ENCODE data around the gene PRADC1. TPM values are rescaled to one million over a fixed set of nuclear protein-coding genes. Genes with fewer than 3 reads are reported as not detected.
A peak's percentile ranks its signal among the peaks of the same experiment; 100 is the strongest.

The PRADC1 gene
- total RNA-seq, 1 experiment from 2014 or later = 12.9 TPM

GRCh38 chr2:73233154-73233931 is at the start of gene PRADC1 (continued):
- TF ChIP-seq ARID4B (CRISPR knock-in tag; IDR thresholded peaks at IDR 0.05; ENCODE audit: borderline replicate concordance) (peak; percentile 88; the same call in 1 of the 2 replicates), ZNF219 (CRISPR knock-in tag; IDR thresholded peaks at IDR 0.05; ENCODE audit: borderline replicate concordance) (no peak), ZNF138 (CRISPR knock-in tag; conservative IDR thresholded peaks at IDR 0.05) (no peak), GABPB1 (CRISPR knock-in tag; IDR thresholded peaks at IDR 0.05) (peak; percentile 48; the same call in 1 of the 2 replicates), ZNF423 (CRISPR knock-in tag; IDR thresholded peaks at IDR 0.05) (0 out of 2 replicates have a peak, but pooled peaks have one; percentile 6), FOXP1 (CRISPR knock-in tag; IDR thresholded peaks at IDR 0.05; ENCODE audit: borderline replicate concordance) (peak; percentile 82; the same call in 1 of the 2 replicates)

- no peak for ATAC-seq
- CTCF ChIA-PET = interaction anchor here (2.1 to 2.2 kb wide), 2 partner anchors 11 to 12 kb away, joined by 9 to 20 read pairs; partner anchors contain the start of gene EGR4
These were observed 48.2 kb upstream of the PRADC1 start for GRCh38 chr2:73281244-73281643.

More at GRCh38 chr2:73281244-73281643, 48.2 kb upstream of the PRADC1 start:
- no peak overlapping the region for H3K4me3 Mint-ChIP-seq
- no peak overlapping the region for H3K27ac Mint-ChIP-seq
- no peak for TF ChIP-seq SMAD3 (CRISPR knock-in tag; IDR thresholded peaks at IDR 0.05; ENCODE audit: borderline replicate concordance)
- no peak for TF ChIP-seq KAT7 (CRISPR knock-in tag; IDR thresholded peaks at IDR 0.05; ENCODE audit: borderline replicate concordance)
- TF ChIP-seq JUN (CRISPR knock-in tag; IDR thresholded peaks at IDR 0.05) = no peak
- TF ChIP-seq, protein P1, sequence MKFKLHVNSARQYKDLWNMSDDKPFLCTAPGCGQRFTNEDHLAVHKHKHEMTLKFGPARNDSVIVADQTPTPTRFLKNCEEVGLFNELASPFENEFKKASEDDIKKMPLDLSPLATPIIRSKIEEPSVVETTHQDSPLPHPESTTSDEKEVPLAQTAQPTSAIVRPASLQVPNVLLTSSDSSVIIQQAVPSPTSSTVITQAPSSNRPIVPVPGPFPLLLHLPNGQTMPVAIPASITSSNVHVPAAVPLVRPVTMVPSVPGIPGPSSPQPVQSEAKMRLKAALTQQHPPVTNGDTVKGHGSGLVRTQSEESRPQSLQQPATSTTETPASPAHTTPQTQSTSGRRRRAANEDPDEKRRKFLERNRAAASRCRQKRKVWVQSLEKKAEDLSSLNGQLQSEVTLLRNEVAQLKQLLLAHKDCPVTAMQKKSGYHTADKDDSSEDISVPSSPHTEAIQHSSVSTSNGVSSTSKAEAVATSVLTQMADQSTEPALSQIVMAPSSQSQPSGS (CRISPR knock-in tag; IDR thresholded peaks at IDR 0.05; ENCODE audit: borderline replicate concordance, low read depth) = no peak
- no peak for TF ChIP-seq HMGA2 (CRISPR knock-in tag; IDR thresholded peaks at IDR 0.05)
- TF ChIP-seq SP1 (CRISPR knock-in tag; conservative IDR thresholded peaks at IDR 0.05) = no peak
- TF ChIP-seq ATF3 (CRISPR knock-in tag; conservative IDR thresholded peaks at IDR 0.05) = no peak
- TF ChIP-seq PRRX2 (CRISPR knock-in tag; IDR thresholded peaks at IDR 0.05) = no peak
- no peak for TF ChIP-seq ZMAT4 (CRISPR knock-in tag; IDR thresholded peaks at IDR 0.05)
- TF ChIP-seq, protein P2, sequence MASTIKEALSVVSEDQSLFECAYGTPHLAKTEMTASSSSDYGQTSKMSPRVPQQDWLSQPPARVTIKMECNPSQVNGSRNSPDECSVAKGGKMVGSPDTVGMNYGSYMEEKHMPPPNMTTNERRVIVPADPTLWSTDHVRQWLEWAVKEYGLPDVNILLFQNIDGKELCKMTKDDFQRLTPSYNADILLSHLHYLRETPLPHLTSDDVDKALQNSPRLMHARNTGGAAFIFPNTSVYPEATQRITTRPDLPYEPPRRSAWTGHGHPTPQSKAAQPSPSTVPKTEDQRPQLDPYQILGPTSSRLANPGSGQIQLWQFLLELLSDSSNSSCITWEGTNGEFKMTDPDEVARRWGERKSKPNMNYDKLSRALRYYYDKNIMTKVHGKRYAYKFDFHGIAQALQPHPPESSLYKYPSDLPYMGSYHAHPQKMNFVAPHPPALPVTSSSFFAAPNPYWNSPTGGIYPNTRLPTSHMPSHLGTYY (CRISPR knock-in tag; IDR thresholded peaks at IDR 0.05) = no peak
- TF ChIP-seq TEAD4 (CRISPR knock-in tag; IDR thresholded peaks at IDR 0.05) = no peak
- TF ChIP-seq GTF2I (CRISPR knock-in tag; conservative IDR thresholded peaks at IDR 0.05) = no peak
- no peak for TF ChIP-seq ZNF532 (CRISPR knock-in tag; IDR thresholded peaks at IDR 0.05; ENCODE audit: borderline replicate concordance)
- TF ChIP-seq MYBL2 (CRISPR knock-in tag; IDR thresholded peaks at IDR 0.05) = no peak
- TF ChIP-seq JAZF1 (CRISPR knock-in tag; IDR thresholded peaks at IDR 0.05) = no peak
- DNase-seq (ENCODE audit: low spot score) = no peak
- no peaks in the 10 kb centered on the region for H3K9me3 Mint-ChIP-seq
- H3K4me1 Mint-ChIP-seq = peaks cover 24% of the 10 kb centered on the region
- POLR2A ChIA-PET = no interaction called here
- peaks cover 6% of the 10 kb centered on the region; the same call in 1 of the 2 replicates for H3K36me3 Mint-ChIP-seq
- H3K27me3 Mint-ChIP-seq (ENCODE audit: low read depth) = peaks cover 14% of the 10 kb centered on the region

Data from WTC11 (cell line).